Pancreas (tissue), 10 donors: Measurements from ENCODE around the gene ZDHHC16. TPM values are rescaled to one million over a fixed set of nuclear protein-coding genes. Genes with fewer than 3 reads are reported as not detected.

Source experiments
- ATAC-seq, 4 donors: fragments of 200-7000 bp; cut with Tn5 transposase; one replicate each; pipeline versions ENCODE4 v1.8.0 to v1.9.1; 2020; ENCODE audit warnings: mild to moderate bottlenecking in 4 of 4, moderate library complexity in 4 of 4
- DNase-seq, 6 donors: peaks; one replicate each; pipeline ENCODE4 v3.0.0-alpha.2; 2020
- FAIRE-seq: peaks from 2 replicates; lab custom pipeline; 2012; peaks lifted over from hg19 to GRCh38; lab: Jason Lieb, UNC
- H3K27ac ChIP-seq, 4 donors: fragments of 200-600 bp; sonication (generic); 1 replicate in 3 of 4; 2 replicates in 1 of 4; pipeline versions ENCODE4 v1.5.0 to v1.8.0; 2020
- H3K27me3 ChIP-seq, 4 donors: fragments of 200-600 bp; one replicate each; pipeline ENCODE4 v1.8.0; 2021
- H3K36me3 ChIP-seq, 3 donors: fragments of 200-600 bp; sonication (generic) in 1 of 3; one replicate each; pipeline versions ENCODE4 v1.5.0 to v1.8.0; 2020 to 2021
- H3K4me1 ChIP-seq, 3 donors: fragments of 200-600 bp; one replicate each; pipeline ENCODE4 v1.8.0; 2021
- H3K4me3 ChIP-seq, 4 donors: fragments of 200-600 bp; sonication (generic) in 2 of 4; one replicate each; pipeline versions ENCODE4 v1.5.0 to v1.8.0; 2020 to 2021
- H3K9me3 ChIP-seq, 4 donors: fragments of 200-600 bp; one replicate each; pipeline ENCODE4 v1.8.0; 2021
- WGBS, 2 donors: extraction: QIAGEN DNeasy Blood & Tissue Kit; methylation state at CpG; one replicate each; pipeline ENCODE4 v1.1.7; 2013; 5-methylcytosine and 5-hydroxymethylcytosine counted together
- intact Hi-C, 3 donors: fragments of 100-400 bp; cut with DNase I; formaldehyde crosslinking; loops; one replicate each; pipeline versions ENCODE4 v1.11.1 to v1.14.2; 2022
- polyA plus RNA-seq, 2 donors: library from polyadenylated mRNA; stranded (reverse); fragments of 200-250 nt; gene quantifications; one replicate each; pipeline ENCODE4 v1.2.3, GENCODE V29; 2013
- total RNA-seq, 6 donors: library from RNA; stranded (reverse); fragmentation: NEBNext Ultra II Directional in 4 of 6; extraction: Animal tissue kit (Norgen Biotek cat#: 25700) in 4 of 6; gene quantifications; one replicate each; pipeline versions ENCODE4 v1.2.1 to v1.2.4, GENCODE V29; 2021 to 2023
- TF ChIP-seq, protein P1 (sequence below), 4 donors: fragments of 200-600 bp; sonication (generic) in 3 of 4; IDR thresholded peaks; one replicate each; pipeline versions ENCODE4 v1.5.0 to v1.8.0; 2021; ENCODE audit warnings: antibody characterized with exemption in 4 of 4
- donor health status: healthy with polysubstance abuse.
- donor health status: DM: no; HTN: no; CAD: no; lungs with moderate emphysema.
- donor health status: DM: no; HTN: no; CAD: no.
- donor health status: control.
- donor health status: control.
- donor health status: Bipolar disorder and iron deficiency.
- donor health status: DM: yes; HTN: yes; CAD: no.
- donor health status: DM: no; HTN: no; CAD: no.
- donor health status: DM: no; HTN: no; CAD: no.
- donor health status: DM: yes; HTN: yes; CAD: no.

The ZDHHC16 gene
- total and polyA plus RNA-seq, 8 donors: 11.4 to 22.7 (median 16.9) TPM

DNA sequence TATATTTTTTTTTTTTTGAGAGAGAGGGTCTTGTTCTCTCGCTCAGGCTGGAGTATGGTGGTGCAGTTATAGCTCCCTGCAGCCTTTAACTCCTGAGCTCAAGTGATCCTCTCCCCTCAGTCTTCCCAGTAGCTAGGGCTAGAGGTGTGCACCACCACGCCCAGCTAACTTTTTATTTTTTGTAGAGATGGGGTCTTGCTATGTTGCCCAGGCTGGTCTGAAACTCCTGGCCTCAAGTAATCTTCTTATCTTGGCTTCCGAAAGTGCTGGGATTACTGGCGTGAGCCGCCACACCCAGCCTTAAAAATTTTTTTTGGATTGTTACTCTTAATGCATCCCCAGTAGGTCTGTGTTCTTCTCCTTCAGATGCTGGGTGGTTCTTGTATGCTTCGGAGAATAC is 56.9 kb downstream of the ZDHHC16 start:
- no peak overlapping the region for H3K4me3 ChIP-seq
- H3K9me3 ChIP-seq: no peaks in the 10 kb centered on the region
- no peaks in the 10 kb centered on the region for H3K27me3 ChIP-seq
- intact Hi-C loops: no loop called here
- 90 to 92% methylated on average over 6 of the region's 6 CpGs for WGBS, 2 donors
- H3K27ac ChIP-seq: no peak overlapping the region
- H3K4me1 ChIP-seq: no peaks in the 10 kb centered on the region
- ATAC-seq: no peak
- TF ChIP-seq, protein P1, sequence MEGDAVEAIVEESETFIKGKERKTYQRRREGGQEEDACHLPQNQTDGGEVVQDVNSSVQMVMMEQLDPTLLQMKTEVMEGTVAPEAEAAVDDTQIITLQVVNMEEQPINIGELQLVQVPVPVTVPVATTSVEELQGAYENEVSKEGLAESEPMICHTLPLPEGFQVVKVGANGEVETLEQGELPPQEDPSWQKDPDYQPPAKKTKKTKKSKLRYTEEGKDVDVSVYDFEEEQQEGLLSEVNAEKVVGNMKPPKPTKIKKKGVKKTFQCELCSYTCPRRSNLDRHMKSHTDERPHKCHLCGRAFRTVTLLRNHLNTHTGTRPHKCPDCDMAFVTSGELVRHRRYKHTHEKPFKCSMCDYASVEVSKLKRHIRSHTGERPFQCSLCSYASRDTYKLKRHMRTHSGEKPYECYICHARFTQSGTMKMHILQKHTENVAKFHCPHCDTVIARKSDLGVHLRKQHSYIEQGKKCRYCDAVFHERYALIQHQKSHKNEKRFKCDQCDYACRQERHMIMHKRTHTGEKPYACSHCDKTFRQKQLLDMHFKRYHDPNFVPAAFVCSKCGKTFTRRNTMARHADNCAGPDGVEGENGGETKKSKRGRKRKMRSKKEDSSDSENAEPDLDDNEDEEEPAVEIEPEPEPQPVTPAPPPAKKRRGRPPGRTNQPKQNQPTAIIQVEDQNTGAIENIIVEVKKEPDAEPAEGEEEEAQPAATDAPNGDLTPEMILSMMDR (IDR thresholded peaks at IDR 0.05): no peak
- no peak for FAIRE-seq
- DNase-seq: no peak
- H3K36me3 ChIP-seq: no peaks in the 10 kb centered on the region

DNA sequence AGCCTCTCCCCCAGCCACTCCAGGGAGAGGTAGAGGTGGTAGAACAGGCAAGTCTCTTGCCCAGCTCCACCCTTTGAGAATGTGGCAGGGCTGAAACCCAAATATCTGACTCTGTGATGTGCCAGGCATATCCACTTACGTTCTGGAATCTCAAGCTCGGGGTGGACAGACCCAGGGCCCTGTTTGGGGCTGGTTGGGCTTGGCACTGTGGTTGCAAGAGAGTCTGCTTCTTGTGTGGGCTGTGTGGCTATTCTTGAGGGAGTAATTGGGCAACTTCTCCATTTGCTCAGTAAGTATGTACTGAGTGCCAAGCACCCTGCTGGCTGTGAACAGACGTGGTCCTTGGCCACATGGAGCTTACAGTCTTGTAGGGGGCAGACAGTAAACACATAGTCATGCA is 57.4 kb downstream of the ZDHHC16 start:
- no peak overlapping the region for H3K27ac ChIP-seq
- 87 to 88% methylated on average over 3 of the region's 3 CpGs for WGBS, 2 donors

DNA sequence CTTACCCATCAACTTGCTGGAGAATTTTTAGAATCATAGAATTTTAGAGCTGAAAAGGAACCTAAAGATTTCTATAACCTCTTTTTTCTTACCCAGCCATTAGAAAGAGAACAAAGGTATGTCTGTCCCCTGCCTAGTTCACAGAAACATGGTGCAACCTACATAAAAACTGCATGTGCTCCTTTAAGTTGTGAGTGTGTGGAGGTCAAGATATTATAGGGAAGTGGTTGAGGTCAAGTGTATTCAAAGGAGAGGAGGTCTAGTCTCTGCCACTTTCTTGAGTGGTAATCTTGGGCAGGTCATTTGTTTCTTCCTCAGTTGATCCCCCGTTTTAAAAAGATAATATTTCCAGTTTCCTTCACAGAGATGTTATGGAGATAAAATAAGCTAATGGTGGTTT is 59.2 kb downstream of the ZDHHC16 start:
- H3K9me3 ChIP-seq: no peaks in the 10 kb centered on the region
- H3K27me3 ChIP-seq: no peaks in the 10 kb centered on the region
- no peak overlapping the region for H3K4me3 ChIP-seq
- intact Hi-C loops: no loop called here
- no peak for ATAC-seq
- DNase-seq: no peak
- TF ChIP-seq, protein P1 (IDR thresholded peaks at IDR 0.05): no peak
- no peaks in the 10 kb centered on the region for H3K36me3 ChIP-seq
- no peak for FAIRE-seq
- WGBS, 2 donors: 67 to 68% methylated on average over 1 of the region's 1 CpG
- no peaks in the 10 kb centered on the region for H3K4me1 ChIP-seq
- no peak overlapping the region for H3K27ac ChIP-seq

More for the DNA sequence above, 57.4 kb downstream of the ZDHHC16 start:
- no peaks in the 10 kb centered on the region for H3K36me3 ChIP-seq
- no peaks in the 10 kb centered on the region for H3K27me3 ChIP-seq
- intact Hi-C loops: no loop called here
- ATAC-seq (no peak), FAIRE-seq (no peak), DNase-seq (no peak)
- no peak overlapping the region for H3K4me3 ChIP-seq
- no peaks in the 10 kb centered on the region for H3K9me3 ChIP-seq
- TF ChIP-seq, protein P1 (IDR thresholded peaks at IDR 0.05): no peak
- H3K4me1 ChIP-seq: no peaks in the 10 kb centered on the region

DNA sequence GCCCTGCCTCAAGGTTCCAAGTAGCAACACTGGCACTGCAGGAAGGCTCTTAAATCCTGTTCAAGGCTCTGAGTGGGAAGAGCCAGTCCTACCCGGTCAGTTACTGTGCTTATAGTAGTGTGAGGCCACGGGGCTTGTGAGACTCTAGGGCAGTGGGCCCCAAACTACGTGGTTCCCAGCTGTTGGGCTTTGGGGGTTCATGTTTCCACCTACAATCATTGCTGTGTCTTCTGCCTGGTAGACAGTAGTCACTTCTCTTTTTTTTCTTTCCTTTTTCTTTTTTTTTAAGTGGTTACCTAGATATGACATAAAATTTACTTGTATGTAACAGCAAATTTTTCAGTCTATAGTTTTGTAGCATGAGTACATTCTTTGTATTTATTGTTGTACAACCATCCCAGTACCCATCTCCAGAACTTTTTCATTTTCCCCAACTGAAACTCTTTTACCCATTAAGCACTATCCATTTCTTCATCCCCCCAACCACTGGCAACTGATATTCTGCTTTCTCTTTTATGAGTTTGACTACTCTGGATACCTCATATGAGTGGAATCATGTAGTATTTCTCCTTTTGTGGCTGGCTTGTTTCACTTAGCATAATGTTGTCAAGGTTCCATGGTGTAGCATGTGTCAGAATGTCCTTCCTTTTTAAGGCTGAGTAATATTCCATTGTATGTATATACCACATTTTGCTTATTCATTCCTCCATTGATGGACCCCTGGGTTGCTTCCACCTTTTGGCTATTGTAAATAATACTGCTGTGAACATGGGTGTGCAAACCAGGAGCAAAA is 60.4 kb downstream of the ZDHHC16 start:
- no peaks in the 10 kb centered on the region for H3K36me3 ChIP-seq
- no peak overlapping the region for H3K4me3 ChIP-seq
- WGBS, 2 donors: 89 to 92% methylated on average over 3 of the region's 3 CpGs
- intact Hi-C loops: no loop called here
- H3K27ac ChIP-seq: no peak overlapping the region
- ATAC-seq: no peak
- no peaks in the 10 kb centered on the region for H3K9me3 ChIP-seq
- FAIRE-seq: no peak
- DNase-seq: no peak
- TF ChIP-seq, protein P1 (IDR thresholded peaks at IDR 0.05): no peak
- no peaks in the 10 kb centered on the region for H3K4me1 ChIP-seq
- H3K27me3 ChIP-seq: no peaks in the 10 kb centered on the region

Other genes with a start within 250 kb of the ZDHHC16 start
- 1 to 10 TPM; 1.3 to 4.8 (median 2.8) TPM for gene ARHGAP19, start 153.5 kb upstream of the ZDHHC16 start, total RNA-seq
- 1 to 10 TPM; 1.1 to 2.3 TPM for gene ARHGAP19, start 153.5 kb upstream of the ZDHHC16 start, polyA plus RNA-seq
- 1 to 10 TPM; 2.6 to 5.2 (median 3.4) TPM for gene FRAT1, start 126.9 kb upstream of the ZDHHC16 start, total RNA-seq
- gene FRAT1, start 126.9 kb upstream of the ZDHHC16 start, polyA plus RNA-seq: 1 to 10 TPM; 1.6 to 1.7 TPM
- 10 to 100 TPM in 2 of 6 donors, 1 to 10 TPM in 4; 8.7 to 15.0 (median 9.9) TPM for gene FRAT2, start 111.4 kb upstream of the ZDHHC16 start, total RNA-seq
- gene FRAT2, start 111.4 kb upstream of the ZDHHC16 start, polyA plus RNA-seq: 1 to 10 TPM; 4.3 to 5.5 TPM
- 10 to 100 TPM; 22.3 to 40.1 (median 27.1) TPM for gene RRP12, start 44.8 kb upstream of the ZDHHC16 start, total RNA-seq
- 10 to 100 TPM; 36.4 to 44.9 TPM for gene RRP12, start 44.8 kb upstream of the ZDHHC16 start, polyA plus RNA-seq
- 10 to 100 TPM; 31.4 to 72.8 (median 46.6) TPM for gene PGAM1, start 20.0 kb upstream of the ZDHHC16 start, total RNA-seq
- 10 to 100 TPM; 22.2 to 59.5 TPM for gene PGAM1, start 20.0 kb upstream of the ZDHHC16 start, polyA plus RNA-seq
- 10 to 100 TPM; 13.0 to 19.4 (median 17.9) TPM for gene EXOSC1, start 169 bp upstream of the ZDHHC16 start, total RNA-seq
- 10 to 100 TPM; 24.1 to 27.6 TPM for gene EXOSC1, start 169 bp upstream of the ZDHHC16 start, polyA plus RNA-seq
- 10 to 100 TPM; 18.0 to 33.3 (median 22.3) TPM for gene MMS19, start 52.2 kb downstream of the ZDHHC16 start, total RNA-seq
- gene MMS19, start 52.2 kb downstream of the ZDHHC16 start, polyA plus RNA-seq: 10 to 100 TPM; 40.2 to 65.7 TPM
- gene UBTD1, start 52.7 kb downstream of the ZDHHC16 start, total RNA-seq: 1 to 10 TPM; 3.9 to 6.8 (median 4.5) TPM
- gene UBTD1, start 52.7 kb downstream of the ZDHHC16 start, polyA plus RNA-seq: 1 to 10 TPM; 6.8 to 9.0 TPM
- under 1 TPM; 0.12 to 0.56 (median 0.29) TPM for gene ANKRD2, start 126.6 kb downstream of the ZDHHC16 start, total RNA-seq
- gene ANKRD2, start 126.6 kb downstream of the ZDHHC16 start, polyA plus RNA-seq: 1 to 10 TPM in 1 of 2 donors, under 1 TPM in 1; 0.61 to 1.6 TPM
- gene HOGA1, start 138.2 kb downstream of the ZDHHC16 start, total RNA-seq: 10 to 100 TPM in 2 of 6 donors, 1 to 10 TPM in 4; 7.2 to 14.9 (median 8.7) TPM
- gene HOGA1, start 138.2 kb downstream of the ZDHHC16 start, polyA plus RNA-seq: 10 to 100 TPM; 15.9 to 20.5 TPM
- 1 to 10 TPM in 2 of 6 donors, under 1 TPM in 4; 0.34 to 1.9 (median 0.61) TPM for gene C10orf62, start 143.5 kb downstream of the ZDHHC16 start, total RNA-seq
- under 1 TPM; 0.12 to 0.95 TPM for gene C10orf62, start 143.5 kb downstream of the ZDHHC16 start, polyA plus RNA-seq
- gene MORN4, start 187.3 kb downstream of the ZDHHC16 start, total RNA-seq: 1 to 10 TPM; 3.3 to 6.4 (median 4.5) TPM
- gene MORN4, start 187.3 kb downstream of the ZDHHC16 start, polyA plus RNA-seq: 1 to 10 TPM; 4.8 to 8.9 TPM
- 1 to 10 TPM; 2.2 to 8.9 (median 3.4) TPM for gene PI4K2A, start 194.5 kb downstream of the ZDHHC16 start, total RNA-seq
- gene PI4K2A, start 194.5 kb downstream of the ZDHHC16 start, polyA plus RNA-seq: 1 to 10 TPM; 3.4 to 5.4 TPM
- 1 to 10 TPM; 3.7 to 6.2 (median 4.6) TPM for gene AVPI1, start 241.1 kb downstream of the ZDHHC16 start, total RNA-seq
- 1 to 10 TPM; 4.1 to 9.1 TPM for gene AVPI1, start 241.1 kb downstream of the ZDHHC16 start, polyA plus RNA-seq